Prostate gland (tissue), 2 donors: ENCODE data around the gene WDR38. TPM values are rescaled to one million over a fixed set of nuclear protein-coding genes. Genes with fewer than 3 reads are reported as not detected.

ENCODE experiments used
- DNase-seq: peaks from one replicate; pipeline ENCODE4 v3.0.0-alpha.2; 2019; ENCODE audit warnings: low spot score
- H3K27ac ChIP-seq, 2 donors: fragments of 200-600 bp; sonication (generic); 2 replicates each; pipeline ENCODE4 v1.5.1; 2017 to 2019
- H3K27me3 ChIP-seq: fragments of 200-600 bp; sonication (generic); replicated peaks from 2 replicates; pipeline ENCODE4 v1.5.1; 2019; ENCODE audit not compliant: insufficient read depth
- H3K36me3 ChIP-seq, 2 donors: fragments of 200-600 bp; sonication (generic); 1 replicate in 1 of 2; 2 replicates in 1 of 2; pipeline versions ENCODE4 v1.5.1 to v1.8.1; 2017 to 2019
- H3K4me1 ChIP-seq: fragments of 200-600 bp; sonication (generic); replicated peaks from 2 replicates; pipeline ENCODE4 v1.5.1; 2019
- H3K4me3 ChIP-seq, 2 donors: fragments of 200-600 bp; sonication (generic); 2 replicates each; pipeline ENCODE4 v1.5.1; 2017 to 2019
- H3K9me3 ChIP-seq: fragments of 200-600 bp; sonication (generic); 2 replicates; pipeline ENCODE4 v1.5.1; 2017
- POLR2A ChIP-seq: fragments of 450-650 bp; IDR thresholded peaks from one replicate; pipeline ENCODE4 v1.6.1; 2016; ENCODE audit warnings: antibody characterized with exemption, mild to moderate bottlenecking
- POLR2AphosphoS5 ChIP-seq: sonication (generic); formaldehyde crosslinking; IDR thresholded peaks from one replicate; pipeline ENCODE4 v1.6.1; 2017; ENCODE audit warnings: antibody characterized with exemption
- WGBS: methylation state at CpG from one replicate; pipeline ENCODE4 v1.1.5; 2018; 5-methylcytosine and 5-hydroxymethylcytosine counted together
- intact Hi-C: fragments of 100-400 bp; cut with DNase I; formaldehyde crosslinking; loops from one replicate; pipeline ENCODE4 v1.14.2; 2022
- total RNA-seq, 2 donors: library from RNA; depleted of rRNA; stranded (reverse); fragments of >200 nt; gene quantifications; one replicate each; pipeline ENCODE4 v1.1.0, GENCODE V29; 2016
- TF ChIP-seq, protein P1 (sequence below), 4 experiments: fragments of 200-600 bp in 2 of 4; fragments of 450-650 bp in 2 of 4; sonication (generic) in 2 of 4; IDR thresholded peaks; 1 replicate in 3 of 4; 2 replicates in 1 of 4; pipeline ENCODE4 v1.5.1; 2016 to 2019; ENCODE audit warnings: antibody characterized with exemption in 4 of 4, mild to moderate bottlenecking in 2 of 4, moderate library complexity in 2 of 4

WDR38 gene
- total RNA-seq, 2 donors from 2014 or later: not detected

DNA sequence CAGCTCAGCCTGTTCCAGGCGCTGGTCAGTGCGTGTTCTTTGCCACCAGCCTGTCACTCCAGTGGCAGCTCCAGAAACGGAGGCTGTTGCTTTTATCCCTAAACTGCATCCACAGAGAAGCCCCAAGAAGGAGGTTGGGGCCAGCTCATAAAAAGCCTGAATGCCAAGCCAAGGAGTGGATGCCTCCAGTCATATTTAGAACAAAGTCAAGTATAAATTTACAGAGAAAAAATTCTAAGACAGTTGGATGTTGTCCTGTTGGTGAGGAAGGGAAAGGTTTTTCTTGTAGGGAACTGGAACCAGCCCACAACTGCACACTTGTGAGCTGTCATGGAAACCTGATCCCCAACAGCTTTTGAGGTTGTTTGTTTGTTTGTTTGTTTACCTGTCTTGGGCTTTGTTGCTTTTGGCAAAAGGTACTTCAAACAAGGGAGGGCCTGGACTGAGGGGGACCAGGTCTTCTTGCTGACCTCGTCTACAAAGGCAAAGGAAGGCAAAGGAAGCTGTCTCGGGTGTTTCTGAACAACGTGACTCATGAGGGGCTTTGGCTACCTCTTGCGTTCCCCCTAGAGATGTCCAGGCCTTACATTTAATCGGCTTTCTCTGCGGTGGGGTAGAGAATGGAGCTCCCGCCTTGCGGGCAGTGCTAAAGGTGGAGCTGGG lies 39.6 kb upstream of the WDR38 start:
- H3K4me3 ChIP-seq: no peak overlapping the region
- H3K36me3 ChIP-seq: no peaks in the 10 kb centered on the region
- H3K9me3 ChIP-seq: no peaks in the 10 kb centered on the region
- intact Hi-C loops: no loop called here
- no peaks in the 10 kb centered on the region for H3K4me1 ChIP-seq
- no peak for DNase-seq
- TF ChIP-seq POLR2A (no peak), POLR2AphosphoS5 (no peak)
- TF ChIP-seq, protein P1, sequence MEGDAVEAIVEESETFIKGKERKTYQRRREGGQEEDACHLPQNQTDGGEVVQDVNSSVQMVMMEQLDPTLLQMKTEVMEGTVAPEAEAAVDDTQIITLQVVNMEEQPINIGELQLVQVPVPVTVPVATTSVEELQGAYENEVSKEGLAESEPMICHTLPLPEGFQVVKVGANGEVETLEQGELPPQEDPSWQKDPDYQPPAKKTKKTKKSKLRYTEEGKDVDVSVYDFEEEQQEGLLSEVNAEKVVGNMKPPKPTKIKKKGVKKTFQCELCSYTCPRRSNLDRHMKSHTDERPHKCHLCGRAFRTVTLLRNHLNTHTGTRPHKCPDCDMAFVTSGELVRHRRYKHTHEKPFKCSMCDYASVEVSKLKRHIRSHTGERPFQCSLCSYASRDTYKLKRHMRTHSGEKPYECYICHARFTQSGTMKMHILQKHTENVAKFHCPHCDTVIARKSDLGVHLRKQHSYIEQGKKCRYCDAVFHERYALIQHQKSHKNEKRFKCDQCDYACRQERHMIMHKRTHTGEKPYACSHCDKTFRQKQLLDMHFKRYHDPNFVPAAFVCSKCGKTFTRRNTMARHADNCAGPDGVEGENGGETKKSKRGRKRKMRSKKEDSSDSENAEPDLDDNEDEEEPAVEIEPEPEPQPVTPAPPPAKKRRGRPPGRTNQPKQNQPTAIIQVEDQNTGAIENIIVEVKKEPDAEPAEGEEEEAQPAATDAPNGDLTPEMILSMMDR (IDR thresholded peaks at IDR 0.05): no peak
- WGBS: 31% methylated on average over 11 of the region's 11 CpGs
- H3K27me3 ChIP-seq: no peaks in the 10 kb centered on the region
- H3K27ac ChIP-seq: peak overlapping the region in 1 of 2 donors; percentile 32

DNA sequence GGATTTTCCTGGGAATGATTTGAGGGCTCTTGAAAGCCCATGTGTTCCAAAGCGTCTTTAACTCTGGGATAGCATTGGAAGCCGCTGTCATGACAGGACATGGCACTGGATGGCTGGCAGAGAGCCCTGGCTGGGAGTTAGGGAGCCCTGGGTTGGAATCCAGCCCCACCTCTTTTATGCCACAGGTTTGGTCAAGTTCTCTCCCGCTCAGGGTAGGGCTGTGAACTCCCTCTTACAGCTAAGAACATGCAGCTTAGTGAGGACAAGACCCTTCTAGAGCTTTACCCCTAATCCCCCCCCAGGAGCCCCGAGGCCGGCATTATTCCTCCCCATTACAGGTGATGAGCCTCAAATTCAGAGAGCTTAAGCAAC lies 39.1 kb upstream of the WDR38 start:
- peak; percentile 69 for DNase-seq
- TF ChIP-seq, protein P1 (IDR thresholded peaks at IDR 0.05): no peak
- TF ChIP-seq POLR2AphosphoS5: peak; percentile 35
- H3K4me1 ChIP-seq: no peaks in the 10 kb centered on the region
- no peaks in the 10 kb centered on the region for H3K9me3 ChIP-seq
- peaks cover 2% of the 10 kb centered on the region for H3K27me3 ChIP-seq
- H3K27ac ChIP-seq: peak overlapping the region in 1 of 2 donors; percentile 32
- no peak overlapping the region for H3K4me3 ChIP-seq
- H3K36me3 ChIP-seq: no peaks in the 10 kb centered on the region
- 44% methylated on average over 5 of the region's 5 CpGs for WGBS
- intact Hi-C loops: no loop called here

DNA sequence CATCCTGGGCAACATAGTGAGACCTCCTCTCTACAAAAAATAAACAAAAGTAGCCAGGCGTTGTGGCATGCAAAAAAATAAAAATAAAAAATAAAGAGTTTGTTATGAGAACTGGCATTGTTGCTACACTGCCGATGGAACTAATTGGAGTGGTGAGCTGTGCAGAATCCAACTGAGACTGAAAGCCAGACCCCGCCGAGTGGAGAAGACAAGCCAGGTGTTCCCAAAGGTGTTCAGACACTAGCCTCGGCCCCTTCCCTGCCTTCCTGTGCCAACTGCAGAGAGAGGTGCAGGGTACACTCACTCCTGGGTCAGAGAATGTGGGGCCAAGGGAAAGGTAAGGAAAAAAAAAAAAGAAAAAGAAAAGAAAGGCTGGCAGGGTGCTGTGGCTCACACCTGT lies 37.7 kb upstream of the WDR38 start:
- DNase-seq: no peak
- H3K4me1 ChIP-seq: no peaks in the 10 kb centered on the region
- no peaks in the 10 kb centered on the region for H3K9me3 ChIP-seq
- H3K4me3 ChIP-seq: no peak overlapping the region
- 80% methylated on average over 5 of the region's 5 CpGs for WGBS
- no peaks in the 10 kb centered on the region for H3K36me3 ChIP-seq
- intact Hi-C loops: no loop called here
- no peak overlapping the region for H3K27ac ChIP-seq
- TF ChIP-seq POLR2A: no peak
- TF ChIP-seq, protein P1 (IDR thresholded peaks at IDR 0.05): no peak
- TF ChIP-seq POLR2AphosphoS5: no peak
- peaks cover 2% of the 10 kb centered on the region for H3K27me3 ChIP-seq

DNA sequence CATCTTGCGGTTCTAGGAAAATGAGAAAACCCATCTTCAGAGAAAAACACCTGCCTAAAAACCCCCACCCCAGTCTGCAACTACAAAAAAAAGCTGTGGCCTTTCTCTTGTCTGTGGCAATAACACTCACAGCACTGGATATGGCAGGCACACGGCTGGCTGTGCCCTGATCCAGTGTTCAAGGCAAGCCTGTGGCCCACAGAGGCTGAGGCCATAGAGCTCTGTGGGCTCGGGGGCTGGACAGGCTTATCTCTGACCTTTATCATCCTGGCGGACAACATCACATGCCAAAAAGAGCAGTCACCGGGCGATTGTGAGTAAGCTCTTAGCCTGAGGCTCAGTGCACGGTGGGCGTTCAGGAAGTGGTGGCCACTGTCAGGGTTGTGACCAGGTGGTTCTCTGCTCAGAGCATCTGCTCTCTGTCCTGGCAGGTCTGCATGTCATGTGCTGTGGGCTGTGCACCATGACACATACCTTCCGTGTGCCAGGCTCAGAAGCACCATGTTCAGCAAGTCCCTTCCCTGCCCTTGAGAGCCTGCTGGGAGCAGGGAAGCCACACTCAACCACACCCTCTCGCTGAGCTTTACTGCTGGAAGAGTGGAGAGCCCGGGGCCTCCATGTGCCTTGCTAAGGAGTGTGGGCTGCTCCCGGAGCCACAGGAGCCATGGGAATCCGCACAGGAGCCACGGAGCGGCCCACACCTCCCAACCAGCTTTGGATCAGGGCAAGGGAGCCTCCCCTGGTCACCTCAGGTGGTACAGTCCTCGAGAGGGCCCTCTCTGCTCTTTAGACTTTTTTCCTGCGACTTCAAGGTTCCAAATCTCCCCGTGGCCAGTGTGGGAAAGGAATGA lies 34.6 kb upstream of the WDR38 start:
- TF ChIP-seq POLR2AphosphoS5 (no peak), POLR2A (no peak)
- TF ChIP-seq, protein P1 (IDR thresholded peaks at IDR 0.05): no peak
- intact Hi-C loops: no loop called here
- WGBS: 53% methylated on average over 18 of the region's 18 CpGs
- Histone ChIP-seq H3K4me3 (no peak overlapping the region), H3K27me3 (peaks cover 2% of the 10 kb centered on the region), H3K36me3 (no peaks in the 10 kb centered on the region), H3K4me1 (no peaks in the 10 kb centered on the region), H3K27ac (peak overlapping the region in 1 of 2 donors; percentile 53), H3K9me3 (no peaks in the 10 kb centered on the region)
- no peak for DNase-seq
